Measurements from ENCODE around the gene C1GALT1. TPM values are rescaled to one million over a fixed set of nuclear protein-coding genes. Genes with fewer than 3 reads are reported as not detected.
A peak's percentile ranks its signal among the peaks of the same experiment; 100 is the strongest.

Gene C1GALT1
- total RNA-seq, 3 donors from 2014 or later, result 39.7 to 42.0 (median 40.4) TPM

GRCh38 chr7:7201578-7202374, 19.4 kb downstream of the C1GALT1 start:
- peak; percentile 69 to 82 for ATAC-seq
- Mint-ChIP-seq H3K36me3 (ENCODE audit: insufficient read depth) (peaks cover 5% of the 10 kb centered on the region), H3K4me1 (ENCODE audit: low read depth) (peaks cover 90% of the 10 kb centered on the region), H3K9me3 (peaks cover 13% of the 10 kb centered on the region), H3K27me3 (ENCODE audit: low read depth) (no peaks in the 10 kb centered on the region), H3K4me3 (peak overlapping the region; percentile 63)
- DNase-seq, result peak; percentile 28

- no peaks in the 10 kb centered on the region for H3K27me3 Mint-ChIP-seq (ENCODE audit: low read depth)
- H3K4me1 Mint-ChIP-seq (ENCODE audit: low read depth), result peaks cover 90% of the 10 kb centered on the region
- H3K4me3 Mint-ChIP-seq, result peak overlapping the region; percentile 42
- peaks cover 11% of the 10 kb centered on the region for H3K36me3 Mint-ChIP-seq (ENCODE audit: insufficient read depth)
- H3K9me3 Mint-ChIP-seq, result peaks cover 19% of the 10 kb centered on the region
- DNase-seq (no peak), ATAC-seq (no peak)
These were observed 20.0 kb downstream of the C1GALT1 start for GRCh38 chr7:7202375-7202720.

GRCh38 chr7:7203813-7204575, 21.6 kb downstream of the C1GALT1 start:
- peak overlapping the region; percentile 37 for H3K4me3 Mint-ChIP-seq
- peaks cover 13% of the 10 kb centered on the region for H3K36me3 Mint-ChIP-seq (ENCODE audit: insufficient read depth)
- ATAC-seq, result peak in 1 of 2 donors; percentile 28
- DNase-seq, result no peak
- H3K27me3 Mint-ChIP-seq (ENCODE audit: low read depth), result no peaks in the 10 kb centered on the region
- peaks cover 18% of the 10 kb centered on the region for H3K9me3 Mint-ChIP-seq
- H3K4me1 Mint-ChIP-seq (ENCODE audit: low read depth), result peaks cover 83% of the 10 kb centered on the region

- H3K9me3 Mint-ChIP-seq, result peaks cover 8% of the 10 kb centered on the region
- H3K4me3 Mint-ChIP-seq, result no peak overlapping the region
- no peak for DNase-seq
- H3K36me3 Mint-ChIP-seq (ENCODE audit: insufficient read depth), result peaks cover 23% of the 10 kb centered on the region
- peaks cover 72% of the 10 kb centered on the region for H3K4me1 Mint-ChIP-seq (ENCODE audit: low read depth)
- no peak for ATAC-seq
- H3K27me3 Mint-ChIP-seq (ENCODE audit: low read depth), result no peaks in the 10 kb centered on the region
These were observed 25.5 kb downstream of the C1GALT1 start for GRCh38 chr7:7207876-7208275.

GRCh38 chr7:7208520-7208919, 26.2 kb downstream of the C1GALT1 start:
- Mint-ChIP-seq H3K36me3 (ENCODE audit: insufficient read depth) (peaks cover 23% of the 10 kb centered on the region), H3K4me1 (ENCODE audit: low read depth) (peaks cover 66% of the 10 kb centered on the region), H3K4me3 (no peak overlapping the region), H3K9me3 (peaks cover 8% of the 10 kb centered on the region), H3K27me3 (ENCODE audit: low read depth) (no peaks in the 10 kb centered on the region)
- ATAC-seq (no peak), DNase-seq (no peak)

GRCh38 chr7:7209412-7210050, 27.2 kb downstream of the C1GALT1 start:
- DNase-seq (no peak), ATAC-seq (no peak)
- Mint-ChIP-seq H3K36me3 (ENCODE audit: insufficient read depth) (peaks cover 30% of the 10 kb centered on the region), H3K27me3 (ENCODE audit: low read depth) (no peaks in the 10 kb centered on the region), H3K4me1 (ENCODE audit: low read depth) (peaks cover 61% of the 10 kb centered on the region), H3K4me3 (no peak overlapping the region), H3K9me3 (peaks cover 8% of the 10 kb centered on the region)

GRCh38 chr7:7210475-7211237, 28.3 kb downstream of the C1GALT1 start:
- Mint-ChIP-seq H3K27me3 (ENCODE audit: low read depth) (no peaks in the 10 kb centered on the region), H3K9me3 (peaks cover 8% of the 10 kb centered on the region), H3K36me3 (ENCODE audit: insufficient read depth) (peaks cover 38% of the 10 kb centered on the region), H3K4me3 (no peak overlapping the region), H3K4me1 (ENCODE audit: low read depth) (peaks cover 51% of the 10 kb centered on the region)
- no peak for DNase-seq
- ATAC-seq, result no peak

- no peak for ATAC-seq
These were observed 30.3 kb downstream of the C1GALT1 start for GRCh38 chr7:7212612-7213011.

GRCh38 chr7:7214398-7215347, 32.3 kb downstream of the C1GALT1 start:
- no peak for DNase-seq
- H3K27me3 Mint-ChIP-seq (ENCODE audit: low read depth), result no peaks in the 10 kb centered on the region
- H3K36me3 Mint-ChIP-seq (ENCODE audit: insufficient read depth), result peaks cover 47% of the 10 kb centered on the region
- H3K4me3 Mint-ChIP-seq, result no peak overlapping the region
- peaks cover 41% of the 10 kb centered on the region for H3K4me1 Mint-ChIP-seq (ENCODE audit: low read depth)
- ATAC-seq, result no peak
- H3K9me3 Mint-ChIP-seq, result no peaks in the 10 kb centered on the region

More at GRCh38 chr7:7212612-7213011, 30.3 kb downstream of the C1GALT1 start:
- Mint-ChIP-seq H3K27me3 (ENCODE audit: low read depth) (no peaks in the 10 kb centered on the region), H3K4me1 (ENCODE audit: low read depth) (peaks cover 45% of the 10 kb centered on the region), H3K9me3 (no peaks in the 10 kb centered on the region), H3K36me3 (ENCODE audit: insufficient read depth) (peaks cover 41% of the 10 kb centered on the region), H3K4me3 (no peak overlapping the region)
- DNase-seq, result no peak

GRCh38 chr7:7216279-7216678, 33.9 kb downstream of the C1GALT1 start:
- peaks cover 44% of the 10 kb centered on the region for H3K36me3 Mint-ChIP-seq (ENCODE audit: insufficient read depth)
- H3K4me1 Mint-ChIP-seq (ENCODE audit: low read depth), result peaks cover 35% of the 10 kb centered on the region
- no peaks in the 10 kb centered on the region for H3K27me3 Mint-ChIP-seq (ENCODE audit: low read depth)
- no peak for ATAC-seq
- H3K9me3 Mint-ChIP-seq, result no peaks in the 10 kb centered on the region
- no peak overlapping the region for H3K4me3 Mint-ChIP-seq
- no peak for DNase-seq

- Mint-ChIP-seq H3K4me3 (no peak overlapping the region), H3K27me3 (ENCODE audit: low read depth) (no peaks in the 10 kb centered on the region), H3K36me3 (ENCODE audit: insufficient read depth) (peaks cover 45% of the 10 kb centered on the region), H3K9me3 (no peaks in the 10 kb centered on the region), H3K4me1 (ENCODE audit: low read depth) (peaks cover 39% of the 10 kb centered on the region)
- DNase-seq, result no peak
- ATAC-seq, result no peak
These were observed 36.9 kb downstream of the C1GALT1 start for GRCh38 chr7:7219216-7219615.

GRCh38 chr7:7220821-7221220, 38.5 kb downstream of the C1GALT1 start:
- peaks cover 37% of the 10 kb centered on the region for H3K36me3 Mint-ChIP-seq (ENCODE audit: insufficient read depth)

GRCh38 chr7:7221599-7222038, 39.3 kb downstream of the C1GALT1 start:
- H3K36me3 Mint-ChIP-seq (ENCODE audit: insufficient read depth), result peaks cover 36% of the 10 kb centered on the region
- no peak for ATAC-seq
- H3K4me1 Mint-ChIP-seq (ENCODE audit: low read depth), result peaks cover 35% of the 10 kb centered on the region
- H3K9me3 Mint-ChIP-seq, result no peaks in the 10 kb centered on the region
- no peaks in the 10 kb centered on the region for H3K27me3 Mint-ChIP-seq (ENCODE audit: low read depth)
- no peak overlapping the region for H3K4me3 Mint-ChIP-seq
- DNase-seq, result no peak

More at GRCh38 chr7:7220821-7221220, 38.5 kb downstream of the C1GALT1 start:
- Mint-ChIP-seq H3K4me1 (ENCODE audit: low read depth) (peaks cover 36% of the 10 kb centered on the region), H3K9me3 (no peaks in the 10 kb centered on the region), H3K27me3 (ENCODE audit: low read depth) (no peaks in the 10 kb centered on the region), H3K4me3 (no peak overlapping the region)
- no peak for DNase-seq
- no peak for ATAC-seq

Data from activated T-cell treated with anti-CD3 and anti-CD28 coated beads, Interleukin-2, amount 50 U/mL, for 4 hours (primary cell).